ENCODE results near the gene CFAP298.
"Not testable (repeated sequence)": the region's sequence is repeated elsewhere in the genome, so short reads cannot be mapped to it uniquely, and the experiment has no call there.

Gene CFAP298

GRCh38 chr21:32566741-32567389, 45.3 kb downstream of the CFAP298 start:
- DNase-seq (ENCODE audit: low read depth): no peak

- no peak for DNase-seq (ENCODE audit: low read depth)
Observed at GRCh38 chr21:32565856-32566465, 46.2 kb downstream of the CFAP298 start.

- DNase-seq (ENCODE audit: low read depth): no peak
Observed at GRCh38 chr21:32562915-32563314, 49.3 kb downstream of the CFAP298 start.

GRCh38 chr21:32562426-32562825, 49.8 kb downstream of the CFAP298 start:
- no peak for DNase-seq (ENCODE audit: low read depth)

- DNase-seq (ENCODE audit: low read depth): not testable (repeated sequence)
Observed at GRCh38 chr21:32561476-32561875, 50.7 kb downstream of the CFAP298 start.

- DNase-seq (ENCODE audit: low read depth): no peak
Observed at GRCh38 chr21:32560896-32561295, 51.3 kb downstream of the CFAP298 start.

- no peak for DNase-seq (ENCODE audit: low read depth)
Observed at GRCh38 chr21:32559006-32559610, 53.1 kb downstream of the CFAP298 start.

- DNase-seq (ENCODE audit: low read depth): no peak
Observed at GRCh38 chr21:32558106-32558505, 54.1 kb downstream of the CFAP298 start.

- no peak for DNase-seq (ENCODE audit: low read depth)
Observed at GRCh38 chr21:32554832-32555638, 57.1 kb downstream of the CFAP298 start.

GRCh38 chr21:32549886-32550285, 62.3 kb downstream of the CFAP298 start:
- no peak for DNase-seq (ENCODE audit: low read depth)

GRCh38 chr21:32549440-32549839, 62.7 kb downstream of the CFAP298 start:
- DNase-seq (ENCODE audit: low read depth): no peak

All from stimulated activated CD8-positive, alpha-beta memory T cell treated with anti-CD3 and anti-CD28 coated beads, Interleukin-12 subunit alpha, Interleukin-12 subunit beta, amount 100 ng/mL, for 4 hours (primary cell).